ENCODE data around the gene SPOCK1. TPM values are rescaled to one million over a fixed set of nuclear protein-coding genes. Genes with fewer than 3 reads are reported as not detected.

SPOCK1 gene
- total and polyA plus RNA-seq, 2 of the 13 experiments (the other 11 are each of a cell fraction or from before 2014, with no cell fraction given): 0.18 to 0.29 TPM

DNA sequence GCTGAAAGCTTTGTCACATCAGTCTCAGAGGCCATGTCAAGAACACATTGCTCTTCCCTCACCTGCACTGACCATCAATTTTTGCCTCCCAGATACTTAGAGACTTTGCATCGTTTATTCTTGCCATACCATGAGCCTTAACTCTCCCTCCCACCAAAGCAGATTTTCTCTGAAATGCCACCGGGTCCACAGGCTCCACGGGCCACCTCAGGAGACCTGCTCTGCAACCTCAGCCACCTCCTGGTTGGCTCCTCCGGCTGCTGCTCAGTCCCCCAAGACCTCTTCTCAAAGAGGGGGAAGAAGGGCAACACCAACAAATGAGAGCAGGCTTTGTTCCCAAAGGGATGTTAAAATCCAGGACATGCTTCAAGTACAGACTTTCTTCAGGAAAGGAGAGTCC lies 400.5 kb downstream of the SPOCK1 start:
- H2AFZ ChIP-seq (ENCODE audit: low read length): no peak overlapping the region
- no peak for FAIRE-seq
- BruUV-seq (replicated peaks): no TSS peak
- no peaks in the 10 kb centered on the region for H3K36me3 ChIP-seq (replicated peaks in 1 of 2; ENCODE audit: control insufficient read depth in 1 of 2, insufficient read depth in 2 of 2, low read length in 2 of 2)
- WGBS (ENCODE audit: low lambda C conversion rate): 7% methylated on average over 4 of the region's 4 CpGs
- TF ChIP-seq MTA3 (CRISPR knock-in tag; IDR thresholded peaks at IDR 0.05): no peak
- no peak for TF ChIP-seq SMYD3 (CRISPR knock-in tag; IDR thresholded peaks at IDR 0.05)
- TF ChIP-seq, protein P1, sequence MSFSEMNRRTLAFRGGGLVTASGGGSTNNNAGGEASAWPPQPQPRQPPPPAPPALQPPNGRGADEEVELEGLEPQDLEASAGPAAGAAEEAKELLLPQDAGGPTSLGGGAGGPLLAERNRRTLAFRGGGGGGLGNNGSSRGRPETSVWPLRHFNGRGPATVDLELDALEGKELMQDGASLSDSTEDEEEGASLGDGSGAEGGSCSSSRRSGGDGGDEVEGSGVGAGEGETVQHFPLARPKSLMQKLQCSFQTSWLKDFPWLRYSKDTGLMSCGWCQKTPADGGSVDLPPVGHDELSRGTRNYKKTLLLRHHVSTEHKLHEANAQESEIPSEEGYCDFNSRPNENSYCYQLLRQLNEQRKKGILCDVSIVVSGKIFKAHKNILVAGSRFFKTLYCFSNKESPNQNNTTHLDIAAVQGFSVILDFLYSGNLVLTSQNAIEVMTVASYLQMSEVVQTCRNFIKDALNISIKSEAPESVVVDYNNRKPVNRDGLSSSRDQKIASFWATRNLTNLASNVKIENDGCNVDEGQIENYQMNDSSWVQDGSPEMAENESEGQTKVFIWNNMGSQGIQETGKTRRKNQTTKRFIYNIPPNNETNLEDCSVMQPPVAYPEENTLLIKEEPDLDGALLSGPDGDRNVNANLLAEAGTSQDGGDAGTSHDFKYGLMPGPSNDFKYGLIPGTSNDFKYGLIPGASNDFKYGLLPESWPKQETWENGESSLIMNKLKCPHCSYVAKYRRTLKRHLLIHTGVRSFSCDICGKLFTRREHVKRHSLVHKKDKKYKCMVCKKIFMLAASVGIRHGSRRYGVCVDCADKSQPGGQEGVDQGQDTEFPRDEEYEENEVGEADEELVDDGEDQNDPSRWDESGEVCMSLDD (CRISPR knock-in tag; IDR thresholded peaks at IDR 0.05; ENCODE audit: borderline replicate concordance): no peak
- TF ChIP-seq KDM6A (CRISPR knock-in tag; IDR thresholded peaks at IDR 0.05; ENCODE audit: low read depth): no peak
- intact Hi-C loops (cut with micrococcal nuclease; ENCODE audit: unreplicated experiment): no loop called here
- ATAC-seq: no peak
- H3K4me1 ChIP-seq (ENCODE audit: insufficient read depth, low read length): no peaks in the 10 kb centered on the region
- H3K27ac ChIP-seq (ENCODE audit: extremely low read length, insufficient read depth, low read length): no peak overlapping the region
- no peaks in the 10 kb centered on the region for H3K79me2 ChIP-seq (ENCODE audit: insufficient read depth, low read length)
- no peaks in the 10 kb centered on the region; a peak in 1 of 5 replicates for H3K27me3 ChIP-seq (ENCODE audit: control insufficient read depth in 1 of 2, insufficient read depth in 2 of 2, low read length in 2 of 2)
- H3K9me3 ChIP-seq (ENCODE audit: low read length): no peaks in the 10 kb centered on the region
- in situ Hi-C loops (cut with HindIII; ENCODE audit: extremely low pct_ligation_motif_present, low pct_unique_long_range_greater_than_20kb): no loop called here
- no peak overlapping the region for H3K9ac ChIP-seq (ENCODE audit: insufficient read depth, low read depth, low read length)
- CTCF ChIA-PET (ENCODE audit: low intra/inter-chr PET ratio, low total read pairs): no interaction called here
- H3K4me2 ChIP-seq (ENCODE audit: low read depth, low read length): no peak overlapping the region
- no peak for DNase-seq (ENCODE audit: low spot score)
- H3K4me3 ChIP-seq (replicated peaks in 1 of 3; ENCODE audit: insufficient read depth in 1 of 3, low read depth in 2 of 3, low read length in 3 of 3): no peak overlapping the region
- no peaks in the 10 kb centered on the region for H4K20me1 ChIP-seq (ENCODE audit: insufficient read depth, low read length)
- POLR2A ChIA-PET: no interaction called here

DNA sequence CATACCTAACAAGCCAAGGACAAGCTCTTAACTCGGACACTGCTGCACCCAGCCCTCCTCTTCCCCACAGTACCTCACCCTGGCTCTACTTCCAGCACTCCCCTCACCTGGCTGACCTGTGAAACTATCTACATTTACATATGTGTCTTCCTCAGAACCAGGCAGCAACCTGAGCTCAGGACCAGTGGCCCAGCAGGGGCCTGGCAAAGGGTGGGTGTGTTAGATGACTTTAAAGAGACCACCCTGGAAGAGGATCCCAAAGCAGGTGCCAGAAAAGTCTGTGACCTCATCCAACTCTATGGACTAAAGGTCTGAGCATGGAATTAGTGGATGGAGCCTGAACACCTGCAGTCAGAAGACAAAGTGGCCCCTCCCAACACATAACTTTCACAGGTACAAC lies 400.9 kb downstream of the SPOCK1 start:
- TF ChIP-seq ZSCAN12 (CRISPR knock-in tag; IDR thresholded peaks at IDR 0.05) (no peak), ZNF17 (CRISPR knock-in tag; IDR thresholded peaks at IDR 0.05) (no peak), NFKBIZ (CRISPR knock-in tag; IDR thresholded peaks at IDR 0.05) (no peak), ZNF75D (CRISPR knock-in tag; IDR thresholded peaks at IDR 0.05; ENCODE audit: borderline replicate concordance) (no peak), FOXO1 (CRISPR knock-in tag; IDR thresholded peaks at IDR 0.05) (no peak), GATAD2A (CRISPR knock-in tag; IDR thresholded peaks at IDR 0.05) (no peak), SOX6 (IDR thresholded peaks at IDR 0.05) (no peak), SOX6 (CRISPR knock-in tag; IDR thresholded peaks at IDR 0.05) (no peak), BORCS8-MEF2B (CRISPR knock-in tag; IDR thresholded peaks at IDR 0.05) (no peak), ZNF616 (CRISPR knock-in tag; IDR thresholded peaks at IDR 0.05; ENCODE audit: low read depth) (no peak)
- TF ChIP-seq, protein P2, sequence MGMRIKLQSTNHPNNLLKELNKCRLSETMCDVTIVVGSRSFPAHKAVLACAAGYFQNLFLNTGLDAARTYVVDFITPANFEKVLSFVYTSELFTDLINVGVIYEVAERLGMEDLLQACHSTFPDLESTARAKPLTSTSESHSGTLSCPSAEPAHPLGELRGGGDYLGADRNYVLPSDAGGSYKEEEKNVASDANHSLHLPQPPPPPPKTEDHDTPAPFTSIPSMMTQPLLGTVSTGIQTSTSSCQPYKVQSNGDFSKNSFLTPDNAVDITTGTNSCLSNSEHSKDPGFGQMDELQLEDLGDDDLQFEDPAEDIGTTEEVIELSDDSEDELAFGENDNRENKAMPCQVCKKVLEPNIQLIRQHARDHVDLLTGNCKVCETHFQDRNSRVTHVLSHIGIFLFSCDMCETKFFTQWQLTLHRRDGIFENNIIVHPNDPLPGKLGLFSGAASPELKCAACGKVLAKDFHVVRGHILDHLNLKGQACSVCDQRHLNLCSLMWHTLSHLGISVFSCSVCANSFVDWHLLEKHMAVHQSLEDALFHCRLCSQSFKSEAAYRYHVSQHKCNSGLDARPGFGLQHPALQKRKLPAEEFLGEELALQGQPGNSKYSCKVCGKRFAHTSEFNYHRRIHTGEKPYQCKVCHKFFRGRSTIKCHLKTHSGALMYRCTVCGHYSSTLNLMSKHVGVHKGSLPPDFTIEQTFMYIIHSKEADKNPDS (CRISPR knock-in tag; IDR thresholded peaks at IDR 0.05): no peak
- Histone ChIP-seq H3K9me3 (ENCODE audit: low read length) (no peaks in the 10 kb centered on the region), H4K20me1 (ENCODE audit: insufficient read depth, low read length) (no peaks in the 10 kb centered on the region), H2AFZ (ENCODE audit: low read length) (no peak overlapping the region), H3K79me2 (ENCODE audit: insufficient read depth, low read length) (no peaks in the 10 kb centered on the region), H3K4me2 (ENCODE audit: low read depth, low read length) (no peak overlapping the region), H3K27me3 (ENCODE audit: control insufficient read depth in 1 of 2, insufficient read depth in 2 of 2, low read length in 2 of 2) (no peaks in the 10 kb centered on the region; a peak in 1 of 5 replicates), H3K36me3 (replicated peaks in 1 of 2; ENCODE audit: control insufficient read depth in 1 of 2, insufficient read depth in 2 of 2, low read length in 2 of 2) (no peaks in the 10 kb centered on the region), H3K4me1 (ENCODE audit: insufficient read depth, low read length) (no peaks in the 10 kb centered on the region), H3K4me3 (replicated peaks in 1 of 3; ENCODE audit: insufficient read depth in 1 of 3, low read depth in 2 of 3, low read length in 3 of 3) (no peak overlapping the region), H3K27ac (ENCODE audit: extremely low read length, insufficient read depth, low read length) (no peak overlapping the region), H3K9ac (ENCODE audit: insufficient read depth, low read depth, low read length) (no peak overlapping the region)
- ATAC-seq: no peak
- in situ Hi-C loops (cut with HindIII; ENCODE audit: extremely low pct_ligation_motif_present, low pct_unique_long_range_greater_than_20kb) (no loop called here), intact Hi-C loops (cut with micrococcal nuclease; ENCODE audit: unreplicated experiment) (no loop called here)
- no TSS peak for BruUV-seq (replicated peaks)
- CTCF ChIA-PET (ENCODE audit: low intra/inter-chr PET ratio, low total read pairs): no interaction called here
- POLR2A ChIA-PET: no interaction called here
- FAIRE-seq: no peak
- DNase-seq (ENCODE audit: low spot score): no peak
- 0% methylated on average over 1 of the region's 1 CpG for WGBS (ENCODE audit: low lambda C conversion rate)
